ENCODE results near the gene EGFL8.
"Not testable (repeated sequence)": the region's sequence is repeated elsewhere in the genome, so short reads cannot be mapped to it uniquely, and the experiment has no call there.

Gene EGFL8

GRCh38 chr6:32164295-32164694 lies at the start of gene EGFL8:
TSS of gene EGFL8 (plus strand) at chr6:32164595. CDS start at chr6:32166166, 1,571 bp downstream.
- DNase-seq = no peak

GRCh38 chr6:32114796-32115195 lies 49.6 kb upstream of the EGFL8 start:
- no peak for DNase-seq

- no peak for DNase-seq
These were observed 48.8 kb upstream of the EGFL8 start for GRCh38 chr6:32115623-32116022.

- no peak for DNase-seq
These were observed 47.7 kb upstream of the EGFL8 start for GRCh38 chr6:32116674-32117073.

- no peak for DNase-seq
These were observed 46.9 kb upstream of the EGFL8 start for GRCh38 chr6:32117461-32117860.

- peak; percentile 19 to 70 (median 60) for DNase-seq
These were observed 45.4 kb upstream of the EGFL8 start for GRCh38 chr6:32118782-32119628.

GRCh38 chr6:32120573-32121059 lies 43.8 kb upstream of the EGFL8 start:
- DNase-seq = no peak

- DNase-seq = no peak
These were observed 40.7 kb upstream of the EGFL8 start for GRCh38 chr6:32123681-32124080.

- no peak for DNase-seq
These were observed 37.5 kb upstream of the EGFL8 start for GRCh38 chr6:32126880-32127279.

GRCh38 chr6:32127409-32127716 lies 37.0 kb upstream of the EGFL8 start:
- DNase-seq = no peak

GRCh38 chr6:32127717-32128592 lies 36.4 kb upstream of the EGFL8 start, which contains the start of gene ATF6B:
TSS of gene ATF6B (minus strand) at chr6:32128246. CDS start at chr6:32128207, 39 bp downstream.
- DNase-seq = peak; percentile 79 to 98 (median 97)

- no peak for DNase-seq
These were observed 35.6 kb upstream of the EGFL8 start for GRCh38 chr6:32128751-32129296.

- no peak for DNase-seq
These were observed 34.9 kb upstream of the EGFL8 start for GRCh38 chr6:32129297-32130088.

- DNase-seq = no peak
These were observed 32.9 kb upstream of the EGFL8 start for GRCh38 chr6:32131439-32131948.

GRCh38 chr6:32132110-32132509 lies 32.3 kb upstream of the EGFL8 start:
- DNase-seq = no peak

- DNase-seq = no peak
These were observed 30.6 kb upstream of the EGFL8 start for GRCh38 chr6:32133786-32134185.

GRCh38 chr6:32137454-32137853 lies 26.9 kb upstream of the EGFL8 start:
- no peak for DNase-seq

- DNase-seq = no peak
These were observed 24.8 kb upstream of the EGFL8 start for GRCh38 chr6:32139590-32139989.

GRCh38 chr6:32140420-32141046 lies 23.9 kb upstream of the EGFL8 start:
- no peak for DNase-seq

- not testable (repeated sequence) for DNase-seq
These were observed 20.2 kb upstream of the EGFL8 start for GRCh38 chr6:32144238-32144637.

GRCh38 chr6:32146287-32146686 lies 18.1 kb upstream of the EGFL8 start:
- DNase-seq = no peak

- DNase-seq = no peak
These were observed 17.7 kb upstream of the EGFL8 start for GRCh38 chr6:32146687-32147086.

Measured in stimulated activated naive CD4-positive, alpha-beta T cell (primary cell).